NT2/D1 (cell line): ENCODE results near the gene CACNA2D4.

ENCODE experiments used
- YY1 ChIP-seq: IDR thresholded peaks from 2 replicates; pipeline ENCODE4 v1.6.1; 2011; ENCODE audit not compliant: insufficient read length, insufficient read depth
- ZNF274 ChIP-seq: IDR thresholded peaks from 2 replicates; pipeline ENCODE4 v1.6.1; 2011; ENCODE audit warnings: mild to moderate bottlenecking, low read depth, low read length

GRCh38 chr12:1749019-1749418 lies 169.4 kb downstream of the CACNA2D4 start:
- TF ChIP-seq ZNF274: no peak
- TF ChIP-seq YY1: no peak
